DND-41 (cell line): Measurements from ENCODE around the gene SEMA7A.

ENCODE experiments used
- ATAC-seq: fragments of 200-7000 bp; cut with Tn5 transposase; 3 replicates; pipeline ENCODE4 v1.9.1; 2021; ENCODE audit warnings: low read depth; ENCODE audit not compliant: insufficient read depth
- DNase-seq: peaks from one replicate; pipeline ENCODE4 v3.0.0-alpha.2; 2020
- H2AFZ ChIP-seq: 2 replicates; pipeline ENCODE4 v1.6.0; 2012; ENCODE audit warnings: low read depth, low read length
- H3K27ac ChIP-seq: 2 replicates; pipeline ENCODE4 v1.5.1; 2012; ENCODE audit warnings: low read length, inconsistent platforms
- H3K27me3 ChIP-seq: fragments of 200-600 bp; sonication (generic); 2 replicates; pipeline ENCODE4 v1.6.0; 2012; ENCODE audit warnings: low read length, mild to moderate bottlenecking, inconsistent platforms; ENCODE audit not compliant: insufficient read depth, poor library complexity
- H3K36me3 ChIP-seq: 2 replicates; pipeline ENCODE4 v1.5.1; 2012; ENCODE audit warnings: low read length, inconsistent platforms; ENCODE audit not compliant: insufficient read depth
- H3K4me1 ChIP-seq: 2 replicates; pipeline ENCODE4 v1.5.1; 2012; ENCODE audit warnings: mild to moderate bottlenecking, low read length; ENCODE audit not compliant: insufficient read depth
- H3K4me2 ChIP-seq: 2 replicates; pipeline ENCODE4 v1.6.0; 2012; ENCODE audit warnings: mild to moderate bottlenecking, moderate library complexity, low read length, inconsistent platforms; ENCODE audit not compliant: insufficient read depth
- H3K4me3 ChIP-seq, 2 experiments: fragments of 200-600 bp in 1 of 2; shearing (Covaris generic) in 1 of 2; 2 replicates each; pipeline ENCODE4 v1.5.1; 2012 to 2016; ENCODE audit warnings: inconsistent platforms in 2 of 2, low read length in 2 of 2, mild to moderate bottlenecking in 2 of 2, low read depth in 1 of 2, moderate library complexity in 1 of 2
- H3K79me2 ChIP-seq: 2 replicates; pipeline ENCODE4 v1.6.0; 2012; ENCODE audit warnings: low read length, inconsistent platforms; ENCODE audit not compliant: insufficient read depth
- H3K9ac ChIP-seq: 2 replicates; pipeline ENCODE4 v1.6.0; 2012; ENCODE audit warnings: low read depth, mild to moderate bottlenecking, inconsistent platforms, low read length, moderate library complexity
- H3K9me3 ChIP-seq: 2 replicates; pipeline ENCODE4 v1.5.1; 2012; ENCODE audit warnings: low read length, moderate library complexity, mild to moderate bottlenecking, inconsistent platforms; ENCODE audit not compliant: insufficient read depth, severe bottlenecking
- H4K20me1 ChIP-seq: 2 replicates; pipeline ENCODE4 v1.6.0; 2012; ENCODE audit warnings: low read length; ENCODE audit not compliant: insufficient read depth
- CTCF ChIP-seq: IDR thresholded peaks from 2 replicates; pipeline ENCODE4 v1.5.1; 2012; ENCODE audit warnings: borderline replicate concordance, low read length, moderate library complexity, mild to moderate bottlenecking; ENCODE audit not compliant: poor library complexity, severe bottlenecking; ENCODE audit errors: extremely low read depth
- EZH2 ChIP-seq: IDR thresholded peaks from 3 replicates; pipeline ENCODE4 v1.6.1; 2012; ENCODE audit warnings: borderline replicate concordance, low read depth, mild to moderate bottlenecking, moderate library complexity, low read length, inconsistent platforms; ENCODE audit not compliant: severe bottlenecking

Gene SEMA7A

GRCh38 chr15:74396146-74396438 is 37.7 kb downstream of the SEMA7A start:
- TF ChIP-seq CTCF (no peak), EZH2 (no peak)
- no peak for DNase-seq
- Histone ChIP-seq H3K4me2 (no peak overlapping the region), H4K20me1 (no peaks in the 10 kb centered on the region), H3K27me3 (no peaks in the 10 kb centered on the region), H3K79me2 (no peaks in the 10 kb centered on the region), H3K9me3 (no peaks in the 10 kb centered on the region), H3K36me3 (no peaks in the 10 kb centered on the region), H3K4me3 (no peak overlapping the region), H2AFZ (no peak overlapping the region), H3K27ac (peak overlapping the region; percentile 99), H3K4me1 (peaks cover 47% of the 10 kb centered on the region), H3K9ac (no peak overlapping the region)
- ATAC-seq: no peak

- Histone ChIP-seq H3K27ac (no peak overlapping the region; the same call in 1 of the 2 replicates), H2AFZ (no peak overlapping the region), H3K79me2 (no peaks in the 10 kb centered on the region), H3K4me2 (no peak overlapping the region), H3K4me3 (no peak overlapping the region), H3K4me1 (peaks cover 45% of the 10 kb centered on the region), H3K9me3 (no peaks in the 10 kb centered on the region), H4K20me1 (no peaks in the 10 kb centered on the region), H3K36me3 (no peaks in the 10 kb centered on the region), H3K27me3 (no peaks in the 10 kb centered on the region), H3K9ac (no peak overlapping the region)
- no peak for TF ChIP-seq EZH2
- TF ChIP-seq CTCF: no peak
- no peak for DNase-seq
- no peak for ATAC-seq
These were observed 38.2 kb downstream of the SEMA7A start for GRCh38 chr15:74395319-74396145.

- Histone ChIP-seq H3K79me2 (no peaks in the 10 kb centered on the region), H4K20me1 (no peaks in the 10 kb centered on the region), H3K9me3 (no peaks in the 10 kb centered on the region), H3K4me1 (peaks cover 32% of the 10 kb centered on the region), H2AFZ (no peak overlapping the region), H3K9ac (no peak overlapping the region), H3K36me3 (no peaks in the 10 kb centered on the region), H3K27ac (no peak overlapping the region), H3K4me2 (no peak overlapping the region), H3K27me3 (no peaks in the 10 kb centered on the region), H3K4me3 (no peak overlapping the region)
- TF ChIP-seq EZH2 (no peak), CTCF (no peak)
- no peak for DNase-seq
- no peak for ATAC-seq
These were observed 39.5 kb downstream of the SEMA7A start for GRCh38 chr15:74394090-74394846.
